PC-3 (cell line): ENCODE results near the gene HARS2.

Experiments used
- CTCF ChIP-seq: fragments of 300-600 bp; sonication (generic); conservative IDR thresholded peaks from 2 replicates; pipeline ENCODE4 v1.5.1; 2017; ENCODE audit warnings: antibody characterized with exemption, low read depth, mild to moderate bottlenecking, low read length
- EZH2phosphoT487 ChIP-seq: fragments of 300-600 bp; sonication (generic); IDR thresholded peaks from 2 replicates; pipeline ENCODE4 v1.6.1; 2018; ENCODE audit warnings: mild to moderate bottlenecking, antibody characterized with exemption, low read length, borderline replicate concordance

GRCh38 chr5:140658870-140659269, 32.4 kb upstream of the HARS2 start:
- TF ChIP-seq CTCF, result no peak
- no peak for TF ChIP-seq EZH2phosphoT487
